GM21529 (cell line): Measurements from ENCODE around the gene MGRN1.
"Not testable (repeated sequence)": the region's sequence is repeated elsewhere in the genome, so short reads cannot be mapped to it uniquely, and the experiment has no call there.

Source experiments
- ATAC-seq: cut with Tn5 transposase; IDR thresholded peaks from one replicate; pipeline ENCODE4 v1.9.1; 2021; ENCODE audit not compliant: unreplicated experiment

MGRN1 gene

DNA sequence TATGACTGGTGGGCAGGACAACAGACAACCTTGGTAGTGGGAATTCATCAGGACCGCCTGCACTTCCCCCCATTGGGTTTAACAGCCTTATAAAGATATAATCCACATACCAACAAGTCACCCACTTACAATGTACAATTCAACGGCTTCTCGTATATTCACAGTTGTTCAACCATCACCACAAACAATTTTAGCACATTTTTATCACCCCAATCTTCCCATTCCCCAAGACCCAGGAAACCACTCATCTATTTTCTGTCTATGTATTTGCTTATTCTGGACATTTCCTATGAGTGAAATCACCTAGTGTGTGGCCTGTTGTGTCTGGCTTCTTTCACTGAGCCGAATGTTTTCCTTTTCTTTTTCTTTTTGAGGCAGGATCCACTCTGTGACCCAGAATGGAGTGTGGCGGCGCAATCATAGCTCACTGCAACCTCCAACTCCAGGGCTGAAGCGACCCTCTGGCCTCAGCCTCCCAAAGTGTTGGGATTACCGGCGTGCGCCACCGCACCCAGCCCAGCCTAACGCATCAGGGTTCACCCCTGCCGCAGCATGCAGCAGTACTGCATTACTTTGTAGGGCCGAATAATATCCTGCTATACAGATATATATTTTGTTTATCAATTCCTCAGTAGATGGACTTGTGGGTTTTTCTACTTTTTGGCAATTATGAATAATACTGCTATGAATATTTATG, 98.6 kb downstream of the MGRN1 start:
- no peak for ATAC-seq

DNA sequence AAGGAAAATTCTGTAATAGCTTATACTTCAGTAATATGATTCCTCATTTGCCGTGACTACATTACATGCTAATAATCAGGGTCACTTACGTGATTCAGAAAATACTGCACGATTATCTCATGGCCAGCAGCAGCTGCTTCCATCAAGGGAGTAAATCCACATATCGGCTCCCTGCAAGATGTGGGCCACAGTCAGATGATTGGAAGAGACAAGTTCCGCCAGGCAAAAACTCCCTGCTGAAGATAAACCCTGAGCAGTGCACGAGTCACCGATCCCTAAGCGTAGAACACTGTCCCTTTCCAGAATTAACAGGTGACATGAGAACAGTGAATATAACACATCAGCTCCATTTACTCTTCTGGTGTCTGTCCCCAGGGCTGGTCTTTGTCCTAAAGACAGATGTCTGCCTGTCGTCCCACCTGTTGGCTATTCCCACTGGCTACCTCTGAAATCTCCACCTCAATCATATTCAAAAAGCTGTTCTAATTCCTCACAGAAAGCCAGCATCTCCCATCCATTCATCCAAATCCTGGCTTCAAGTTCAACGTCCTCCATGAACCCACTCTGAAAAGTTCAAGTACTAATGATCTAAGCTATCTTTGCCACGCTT, 100.1 kb downstream of the MGRN1 start:
- no peak for ATAC-seq

DNA sequence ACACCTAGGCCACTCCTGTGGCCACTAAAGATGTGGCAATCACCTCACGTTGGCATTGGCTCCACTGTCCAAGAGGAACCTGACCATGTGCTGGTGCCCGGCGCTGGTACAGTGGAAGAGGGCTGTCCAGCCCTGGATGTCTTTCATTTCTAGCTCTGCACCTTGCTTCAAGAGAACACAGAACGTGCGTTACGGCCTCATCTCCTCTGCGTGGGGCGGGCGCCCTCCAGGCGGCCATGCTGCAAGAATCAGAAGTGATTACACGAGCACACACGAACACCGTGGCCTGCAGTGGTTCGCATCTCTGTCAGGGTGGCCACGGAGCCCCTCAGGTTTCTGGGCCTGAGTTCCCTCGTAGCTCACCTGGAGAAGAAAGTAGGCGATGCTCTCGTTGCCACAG, 102.0 kb downstream of the MGRN1 start:
- no peak for ATAC-seq

DNA sequence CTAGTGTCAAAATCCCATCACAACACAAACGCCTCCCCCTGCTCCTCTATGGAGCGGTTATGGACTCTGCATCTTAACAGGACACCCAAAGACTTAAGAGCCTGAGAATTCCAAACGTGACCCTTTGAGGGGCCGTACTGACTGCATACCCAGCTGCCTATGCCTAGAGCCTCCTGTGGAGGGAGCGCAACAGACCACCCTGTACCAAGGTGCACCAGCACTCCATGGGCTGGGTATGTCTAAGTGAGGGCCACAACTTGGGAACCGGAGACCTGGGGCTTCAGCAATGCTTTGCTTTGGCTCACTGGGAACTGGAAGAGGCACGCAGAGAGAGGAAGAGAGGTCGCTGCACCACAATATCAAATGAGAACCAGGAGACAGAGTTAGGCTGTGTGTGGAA, 104.0 kb downstream of the MGRN1 start:
- ATAC-seq = no peak

DNA sequence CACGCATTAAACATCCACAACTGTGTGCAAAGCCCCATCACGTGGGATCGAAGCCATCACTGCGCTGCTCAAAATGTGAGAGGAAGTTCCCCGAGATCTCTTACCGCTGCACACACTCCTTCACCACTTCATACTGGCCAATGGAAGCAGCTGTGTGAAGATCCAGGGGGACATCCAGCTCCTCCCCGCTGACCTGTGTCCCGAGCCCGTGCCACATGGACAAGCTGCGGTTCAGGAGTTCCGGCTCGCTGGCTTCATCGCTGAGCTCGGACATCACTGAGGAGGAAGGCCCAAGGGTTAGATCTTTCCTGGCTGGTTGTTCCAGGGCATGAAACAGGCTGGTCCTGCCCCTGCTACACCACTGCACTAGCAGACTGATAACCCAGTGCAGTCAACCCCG, 105.2 kb downstream of the MGRN1 start:
- ATAC-seq = no peak

DNA sequence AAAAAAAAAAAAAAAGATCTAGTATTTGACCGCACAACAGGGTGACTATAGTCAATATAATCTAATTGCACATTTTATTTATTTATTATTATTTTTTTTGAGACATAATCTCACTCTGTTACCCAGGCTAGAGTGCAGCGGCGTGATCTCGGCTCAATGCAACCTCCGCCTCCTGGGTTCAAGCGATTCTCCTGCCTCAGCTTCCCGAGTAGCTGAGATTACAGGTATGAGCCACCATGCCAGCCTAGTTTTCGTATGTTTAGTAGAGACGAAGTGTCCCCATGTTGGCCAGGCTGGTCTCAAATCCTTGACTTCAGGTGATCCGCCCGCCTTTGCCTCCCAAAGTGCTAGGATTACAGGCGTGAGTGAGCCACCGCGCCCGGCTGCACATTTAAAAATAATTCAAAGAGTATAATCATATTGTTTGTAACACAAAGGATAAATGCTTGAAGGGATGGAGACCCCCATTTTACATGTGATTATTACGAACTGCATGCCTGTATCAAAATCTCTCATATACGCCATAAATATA, 108.7 kb downstream of the MGRN1 start:
- ATAC-seq = no peak

DNA sequence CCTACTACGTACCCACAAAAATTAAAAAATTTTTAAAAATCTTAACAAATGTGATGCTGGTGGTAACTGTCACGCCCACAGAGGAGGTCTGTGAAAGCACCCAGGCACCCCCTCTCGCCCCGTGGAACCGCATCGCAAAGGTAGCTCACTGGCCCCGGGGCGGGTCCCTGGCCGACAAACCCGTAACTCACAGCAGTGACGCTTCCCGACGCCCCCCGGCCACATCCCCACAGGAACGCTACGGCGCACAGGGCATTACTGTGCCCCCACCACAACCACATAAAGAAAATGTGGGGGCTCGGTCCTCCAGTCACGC, 109.1 kb downstream of the MGRN1 start:
- ATAC-seq = peak; percentile 0

DNA sequence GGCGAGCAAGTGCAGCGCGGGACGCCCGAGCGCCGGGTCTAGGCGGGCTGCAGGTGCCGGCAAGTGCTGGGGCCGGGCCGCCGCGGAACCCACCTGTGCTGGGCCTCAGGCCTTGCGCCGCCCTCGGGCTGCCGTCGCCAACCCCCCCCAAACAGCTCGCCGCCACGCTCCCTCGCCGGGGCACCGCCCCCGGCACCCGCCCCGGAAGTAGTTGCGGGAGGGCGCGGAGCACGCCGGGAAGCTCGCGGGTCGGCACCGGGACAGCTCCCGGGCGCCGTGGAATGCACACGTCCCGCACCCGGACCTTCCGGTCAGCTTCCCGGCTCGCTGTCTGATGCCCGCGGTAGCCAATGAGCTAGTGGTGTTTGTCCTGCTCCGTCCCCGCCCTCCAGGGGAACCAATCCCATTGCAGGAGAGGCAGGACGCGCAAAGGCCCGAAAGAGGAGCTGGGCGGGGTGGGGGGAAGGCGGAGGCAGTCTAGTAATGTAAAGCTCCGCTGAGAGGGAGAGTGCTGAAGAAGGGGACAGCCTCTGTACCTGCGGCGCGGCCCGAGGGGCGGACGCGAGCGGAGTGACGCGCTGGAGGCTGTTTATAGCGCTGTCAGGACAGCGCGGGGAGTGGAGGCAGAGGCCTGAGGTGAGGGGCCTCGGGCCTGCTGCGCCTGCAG, 109.6 kb downstream of the MGRN1 start, which contains the start of the genes ANKS3 and DNAAF8:
Gene ANKS3 (minus strand): TSS at position 209 of the 667 bp plus-strand sequence. CDS start 4,122 bp downstream, outside the sequence.
Gene DNAAF8 (plus strand): TSS at position 475 of the 667 bp plus-strand sequence. CDS start 1,978 bp downstream, outside the sequence.
- peak; percentile 74 for ATAC-seq

DNA sequence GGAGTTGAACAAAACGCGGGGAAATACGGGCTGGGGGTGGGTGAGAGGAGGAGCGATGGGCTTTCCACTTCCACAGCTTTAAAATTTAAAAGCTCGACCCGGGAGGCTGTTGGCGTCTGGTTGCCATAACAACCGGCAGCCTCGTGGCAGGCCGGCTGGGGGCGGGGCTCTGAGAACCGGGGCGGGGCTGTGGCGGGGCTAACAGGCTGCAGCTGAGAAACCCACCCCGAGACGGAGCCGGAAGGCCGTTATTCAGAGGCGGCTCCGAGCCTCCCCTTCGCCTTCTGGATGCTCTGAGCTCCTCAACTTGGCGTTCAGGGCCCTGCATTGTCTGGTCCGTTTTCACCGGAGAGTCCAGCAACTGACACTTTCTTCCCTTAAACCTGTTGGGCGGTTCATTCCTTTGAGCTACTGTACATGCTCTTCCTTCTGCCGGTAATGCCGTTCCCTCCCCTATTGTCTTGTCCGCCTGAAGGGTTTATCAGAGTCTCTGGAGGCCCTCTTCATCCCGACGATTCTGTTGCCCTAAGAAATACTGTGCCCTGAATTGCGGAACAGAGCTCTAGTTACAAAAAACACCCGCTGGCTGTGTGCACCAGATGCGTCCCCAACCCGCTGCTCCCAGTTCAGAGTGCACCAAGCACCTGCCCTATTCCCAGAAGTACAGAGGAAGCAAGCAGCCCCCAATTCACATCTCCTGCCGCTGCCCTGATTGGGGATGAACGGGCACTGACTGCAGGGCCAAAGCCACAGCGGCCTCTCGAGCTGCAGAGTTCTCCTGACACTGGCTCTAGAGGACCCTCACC, 110.3 kb downstream of the MGRN1 start:
- peak; percentile 63 for ATAC-seq

DNA sequence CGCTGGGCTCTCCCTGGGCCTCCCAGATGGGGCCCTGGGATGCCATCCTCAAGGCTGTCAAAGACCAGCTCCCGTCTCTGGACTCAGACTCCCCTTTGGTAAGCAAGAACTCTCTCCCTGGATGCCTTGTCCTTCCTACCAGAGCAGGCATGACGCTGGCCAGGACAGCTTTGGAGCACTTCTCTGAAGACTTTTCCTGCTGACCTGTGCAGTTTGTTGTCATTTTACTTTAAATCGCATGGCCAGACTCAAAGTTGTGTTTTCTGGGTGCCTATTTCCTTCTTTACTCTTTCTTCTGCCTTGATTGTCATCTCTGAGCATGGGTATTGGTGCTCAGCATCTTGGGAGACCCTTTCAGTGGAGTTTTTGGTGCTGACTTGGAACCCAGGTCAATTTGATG, 111.9 kb downstream of the MGRN1 start:
- no peak for ATAC-seq

DNA sequence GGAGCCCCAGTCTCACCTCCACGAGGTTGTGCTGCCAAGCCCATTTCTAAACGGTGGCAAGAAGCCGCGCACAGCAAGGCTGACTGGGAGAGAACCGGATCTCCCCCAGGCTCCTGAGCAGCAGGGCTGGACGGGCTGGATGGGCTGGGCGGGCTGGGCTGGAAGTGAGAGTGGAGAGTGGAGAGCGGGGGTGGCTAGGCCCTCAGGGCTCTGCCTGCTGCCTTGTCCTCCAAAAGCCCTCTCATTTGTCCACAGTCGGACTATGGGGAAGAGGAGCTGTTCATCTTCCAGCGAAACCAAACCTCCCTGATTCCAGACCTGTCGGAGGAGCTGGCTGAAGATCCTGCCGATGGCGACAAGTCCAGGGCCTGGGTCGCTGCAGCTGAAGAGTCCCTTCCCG, 112.9 kb downstream of the MGRN1 start:
- no peak for ATAC-seq

DNA sequence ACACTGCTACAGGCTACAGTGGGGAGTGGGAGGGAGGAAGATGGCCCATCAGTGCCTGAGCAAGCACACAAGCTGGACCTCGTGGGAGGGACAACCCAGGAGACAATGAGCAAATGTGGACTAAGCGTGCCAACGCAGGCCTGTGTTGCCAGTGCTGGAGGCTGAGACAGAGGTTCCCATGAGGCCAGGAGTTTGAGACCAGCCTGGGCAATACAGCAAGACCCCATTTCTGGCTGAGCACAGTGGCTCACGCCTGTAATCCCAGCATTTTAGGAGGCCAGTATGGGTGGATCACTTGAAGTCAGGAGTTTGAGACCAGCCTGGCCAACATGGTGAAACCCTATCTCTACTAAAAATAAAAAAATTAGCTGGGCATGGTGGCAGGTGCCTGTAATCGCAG, 113.7 kb downstream of the MGRN1 start:
- not testable (repeated sequence) for ATAC-seq
